HK-2 (cell line): ENCODE results near the gene HPN.
"Not testable (repeated sequence)": the region's sequence is repeated elsewhere in the genome, so short reads cannot be mapped to it uniquely, and the experiment has no call there.

Experiments used
- DNase-seq: peaks from one replicate; pipeline ENCODE4 v3.0.0-alpha.2; 2018; ENCODE audit not compliant: unreplicated experiment

The HPN gene

DNA sequence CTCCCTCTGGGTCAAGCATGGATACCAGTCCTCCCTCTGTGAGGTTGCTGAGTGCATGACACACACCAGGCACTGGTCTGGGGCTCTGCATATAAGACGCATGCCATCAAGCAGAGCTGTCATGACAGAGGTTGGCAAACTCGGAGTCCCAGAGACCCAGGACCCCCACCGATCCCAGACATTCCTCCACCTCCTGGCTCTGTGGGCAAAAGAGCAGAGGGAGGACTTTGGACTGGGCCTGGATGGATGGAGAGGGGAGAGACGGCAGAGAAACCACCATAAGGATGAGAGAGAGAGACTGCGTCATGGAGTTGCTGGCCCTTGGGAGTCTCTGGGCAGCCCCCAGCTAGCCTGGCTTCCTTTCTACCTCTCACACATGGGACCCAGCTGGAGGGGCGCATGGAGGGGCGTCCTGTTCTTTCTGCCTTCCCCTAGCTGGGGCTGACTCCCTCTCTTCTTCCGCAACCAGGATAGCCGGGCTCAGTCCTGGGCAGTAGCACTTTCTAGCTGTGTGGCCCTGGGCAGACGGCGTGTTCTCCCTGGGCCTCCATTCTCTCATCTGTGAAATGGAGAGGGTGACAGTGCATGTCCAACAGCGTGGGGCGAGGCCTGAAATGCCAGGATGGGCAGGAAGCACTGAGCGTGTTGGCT is 1.6 kb downstream of the HPN start:
- no peak for DNase-seq

DNA sequence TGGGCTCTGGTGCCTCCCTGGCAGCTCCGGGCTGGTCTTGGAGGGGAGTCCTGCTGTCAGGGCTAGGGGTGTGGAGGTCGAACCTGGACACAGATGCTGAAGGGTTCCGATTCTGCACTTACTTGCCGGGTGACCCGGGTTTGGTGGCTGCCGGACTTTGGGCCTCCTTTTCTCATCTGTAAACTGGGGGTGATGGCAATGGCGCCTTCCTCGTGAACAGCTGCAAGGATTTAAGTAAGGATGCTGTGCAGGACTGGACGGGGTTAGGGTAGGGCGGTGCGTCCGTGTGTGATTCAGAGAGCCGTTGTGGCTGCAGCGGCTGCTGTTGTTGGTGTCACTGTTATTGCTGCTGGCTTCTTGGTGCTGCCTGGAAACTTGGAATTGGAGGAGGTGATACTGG is 2.4 kb downstream of the HPN start:
- DNase-seq = no peak

GRCh38 chr19:35044317-35045117 is 3.0 kb downstream of the HPN start:
- peak; percentile 56 for DNase-seq

GRCh38 chr19:35045667-35046300 is 4.3 kb downstream of the HPN start:
- DNase-seq = no peak

- no peak for DNase-seq
These were observed 4.9 kb downstream of the HPN start for GRCh38 chr19:35046461-35046860.

GRCh38 chr19:35048911-35049411 is 7.4 kb downstream of the HPN start:
- DNase-seq = no peak

DNA sequence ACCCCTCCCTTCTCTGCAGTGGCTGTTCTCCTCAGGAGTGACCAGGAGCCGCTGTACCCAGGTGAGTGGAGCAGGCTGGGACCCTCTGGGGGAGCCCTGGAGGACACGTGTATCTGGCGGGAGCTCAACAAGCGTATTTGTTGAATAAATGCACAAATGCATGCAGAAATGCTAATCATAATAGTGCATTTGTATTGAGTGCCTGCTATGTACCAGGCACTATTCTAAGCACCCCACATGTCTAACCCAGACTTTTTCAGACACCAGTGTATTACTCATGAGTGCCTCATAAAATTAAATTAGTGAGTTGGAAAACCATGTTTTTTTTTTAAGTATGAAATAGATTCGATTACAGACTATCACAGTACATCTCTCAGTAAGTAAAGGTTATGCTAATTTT is 7.9 kb downstream of the HPN start:
- DNase-seq = no peak

DNA sequence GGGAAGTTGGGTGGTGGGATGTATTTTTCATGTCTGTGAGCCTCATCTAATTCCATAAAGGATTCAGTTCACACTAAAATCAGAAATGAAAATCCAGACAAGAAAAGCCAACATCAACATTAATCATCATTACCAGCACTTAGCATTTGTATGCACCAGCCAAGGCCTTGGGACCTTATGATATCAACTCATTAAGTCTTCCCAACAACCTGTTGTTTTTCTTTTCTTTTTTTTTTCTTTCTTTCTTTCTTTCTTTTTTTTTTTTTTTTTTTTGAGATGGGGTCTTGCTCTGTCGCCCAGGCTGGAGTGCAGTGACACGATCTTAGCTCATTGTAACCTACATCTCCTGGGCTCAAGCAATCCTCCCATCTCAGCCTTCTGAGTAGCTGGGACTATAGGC is 9.1 kb downstream of the HPN start:
- not testable (repeated sequence) for DNase-seq

GRCh38 chr19:35051268-35051667 is 9.7 kb downstream of the HPN start:
- DNase-seq = not testable (repeated sequence)

- DNase-seq = no peak
These were observed 10.3 kb downstream of the HPN start for GRCh38 chr19:35051796-35052195.

DNA sequence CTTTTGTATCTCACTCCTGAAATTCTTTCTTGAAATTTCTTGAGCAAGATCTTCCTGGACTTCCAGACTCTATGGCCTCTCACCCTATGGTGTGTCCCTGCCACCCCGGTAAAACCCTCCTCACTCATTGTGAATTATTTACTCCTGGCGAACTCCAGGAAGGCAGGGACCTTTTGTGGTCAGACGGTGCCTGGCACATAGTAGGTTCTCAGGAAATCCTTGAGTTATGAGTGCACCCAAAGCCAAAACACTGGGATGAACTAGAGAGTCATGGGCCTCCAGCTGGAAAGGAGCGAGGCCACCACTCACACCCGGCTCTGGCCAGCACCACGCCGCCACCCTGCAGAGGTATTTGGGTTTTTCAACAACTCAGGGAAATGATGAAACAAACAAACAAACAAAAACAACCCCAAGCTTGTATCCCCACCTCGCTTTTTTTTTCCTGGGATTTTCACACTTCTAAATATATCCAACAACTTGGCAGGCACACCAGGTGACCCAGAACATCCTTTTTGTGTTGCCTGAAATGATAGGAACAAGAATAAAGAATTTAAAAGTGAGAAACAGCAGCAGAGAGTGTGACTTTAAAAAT is 11.2 kb downstream of the HPN start:
- no peak for DNase-seq

GRCh38 chr19:35053667-35054293 is 12.3 kb downstream of the HPN start:
- no peak for DNase-seq

- no peak for DNase-seq
These were observed 13.1 kb downstream of the HPN start for GRCh38 chr19:35054626-35055025.

DNA sequence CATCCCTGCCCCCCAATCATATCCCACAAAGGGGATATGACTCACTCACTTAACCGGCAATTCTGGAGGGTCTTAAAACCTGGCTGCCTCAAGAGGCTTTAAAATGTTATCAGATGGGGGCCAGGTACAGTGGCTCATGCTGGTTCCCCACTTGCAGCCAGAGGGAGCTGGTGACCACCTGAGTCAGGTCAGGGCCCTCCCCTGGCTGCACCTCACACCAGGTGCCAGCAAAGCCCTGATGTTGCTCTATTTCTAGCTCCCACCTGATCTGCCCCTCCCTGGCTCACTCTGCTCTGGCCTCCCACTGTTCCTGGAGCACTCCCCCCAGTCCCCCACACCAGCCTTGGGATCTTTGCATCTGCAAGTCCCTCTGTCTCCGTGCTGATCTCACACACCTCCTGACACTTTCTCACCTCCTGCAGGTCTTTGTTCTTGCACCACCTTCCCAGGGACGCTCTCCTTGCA is 14.2 kb downstream of the HPN start:
- no peak for DNase-seq

DNA sequence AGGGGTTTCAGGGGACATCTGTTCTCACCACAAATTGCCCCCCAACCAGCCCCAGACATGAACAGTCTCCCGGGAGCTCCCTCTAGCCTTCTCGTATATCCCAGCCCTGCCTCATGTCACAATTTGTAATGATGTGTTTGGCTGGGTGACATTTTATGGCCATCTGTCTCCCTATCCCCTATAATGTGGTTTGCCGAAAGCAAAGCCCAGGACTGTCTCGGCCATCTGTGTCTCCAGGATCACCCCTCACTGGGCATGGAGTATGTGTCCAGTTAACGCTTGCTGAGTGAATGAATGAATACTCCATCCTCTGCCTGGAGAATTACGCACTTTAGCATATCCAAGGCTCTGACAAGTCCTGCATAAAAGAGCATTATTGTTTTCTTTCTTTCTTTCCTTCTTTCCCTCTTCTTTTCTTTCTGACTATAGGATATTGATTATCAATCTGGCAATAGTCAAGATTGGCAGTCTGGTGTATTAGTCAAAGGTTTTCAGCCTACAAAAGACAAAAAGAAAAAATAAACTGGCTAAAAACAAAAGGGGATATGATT is 15.1 kb downstream of the HPN start:
- DNase-seq = no peak

- DNase-seq = no peak
These were observed 16.8 kb downstream of the HPN start for GRCh38 chr19:35058370-35058769.

GRCh38 chr19:35059006-35059798 is 17.7 kb downstream of the HPN start:
- no peak for DNase-seq

DNA sequence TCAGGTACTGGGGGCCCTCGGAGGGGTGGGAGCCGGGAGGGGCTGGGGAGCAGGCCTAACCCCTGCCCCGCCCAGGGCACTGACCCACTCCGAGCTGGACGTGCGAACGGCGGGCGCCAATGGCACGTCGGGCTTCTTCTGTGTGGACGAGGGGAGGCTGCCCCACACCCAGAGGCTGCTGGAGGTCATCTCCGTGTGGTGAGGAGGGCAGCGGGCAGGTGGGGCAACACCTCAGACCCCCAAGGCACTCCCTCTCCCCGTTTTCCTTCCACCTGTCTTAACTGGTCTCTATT is 18.2 kb downstream of the HPN start:
- DNase-seq = no peak

GRCh38 chr19:35060160-35060855 is 18.8 kb downstream of the HPN start:
- no peak for DNase-seq
